ENCODE measurements around the gene CXCR2.
"Not testable (repeated sequence)": the region's sequence is repeated elsewhere in the genome, so short reads cannot be mapped to it uniquely, and the experiment has no call there.

CXCR2 gene

DNA sequence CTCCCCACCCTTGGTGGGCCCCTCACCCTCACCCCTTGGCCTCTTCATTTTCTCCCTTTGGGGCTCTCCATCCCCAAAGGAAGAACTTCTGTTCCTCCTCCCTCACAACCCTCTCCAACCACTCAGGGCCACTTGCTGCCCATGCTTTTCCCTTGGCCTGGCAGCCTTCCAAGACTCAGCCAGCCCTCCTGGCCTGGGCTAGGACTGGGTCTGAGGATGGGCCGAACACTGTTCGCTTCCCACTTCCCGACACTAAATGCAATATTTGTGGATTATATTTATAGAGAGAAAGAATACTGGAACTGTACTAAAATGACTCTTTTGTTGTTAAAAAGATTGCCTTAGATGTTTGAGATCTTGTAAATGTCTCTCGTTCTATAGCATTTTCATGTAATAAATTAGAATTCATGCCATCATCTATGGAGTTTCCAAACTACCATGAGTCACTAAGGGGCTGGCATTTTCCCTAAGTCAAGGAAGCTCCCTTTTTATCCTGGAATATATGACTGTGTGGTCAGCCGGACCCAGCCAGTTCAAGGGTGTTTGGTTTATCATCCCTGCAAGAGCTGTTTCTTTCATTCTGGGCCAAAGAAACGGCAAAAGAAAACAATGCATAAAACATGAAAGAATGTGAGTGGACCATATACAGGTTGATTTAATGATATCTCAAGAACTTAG, 3.8 kb downstream of the CXCR2 start:
- in situ Hi-C loops (cut with HindIII; ENCODE audit: low sequenced_read_pairs): loop anchor here (5.0 kb wide), 1 partner anchor 72 kb away; no protein-coding TSS in a partner anchor

DNA sequence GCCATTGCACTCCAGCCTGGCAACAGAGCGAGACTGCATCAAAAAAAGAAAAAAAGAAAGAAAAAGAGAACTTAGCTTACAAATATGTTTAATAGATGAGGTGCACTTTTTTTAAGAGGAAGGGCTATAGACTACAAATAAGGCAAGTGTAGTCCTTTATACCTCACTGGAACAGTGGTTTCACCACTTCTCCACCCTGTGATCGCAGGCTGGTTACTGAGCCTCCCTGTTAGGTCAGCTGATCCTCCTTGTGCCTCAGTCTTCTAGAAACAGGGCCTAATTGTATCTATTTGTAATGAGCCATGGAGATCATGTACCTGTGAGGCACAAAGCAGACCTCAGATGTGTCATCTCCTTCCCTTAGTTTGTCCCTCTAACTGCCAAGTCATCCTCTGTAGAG, 4.5 kb downstream of the CXCR2 start:
- in situ Hi-C loops (cut with HindIII; ENCODE audit: low sequenced_read_pairs): no loop called here

DNA sequence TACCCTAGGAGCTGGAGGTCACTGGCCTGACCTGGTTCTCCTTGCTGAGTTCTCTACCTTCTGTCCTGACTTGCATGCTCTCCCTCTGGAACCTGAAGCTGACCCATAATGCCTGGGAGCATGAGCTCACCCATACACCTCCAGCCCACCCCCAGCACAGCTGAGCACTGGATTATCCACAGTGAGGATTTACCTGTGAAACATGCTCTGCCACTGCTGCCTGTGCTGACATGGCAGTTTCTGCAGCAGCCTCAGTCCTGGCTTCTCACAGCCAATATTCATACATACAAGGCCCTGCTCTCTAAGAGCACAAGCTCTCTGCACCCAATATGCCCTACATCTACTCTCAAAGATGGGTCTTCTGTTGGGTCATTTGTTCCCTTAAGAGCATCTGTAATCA, 5.0 kb downstream of the CXCR2 start:
- in situ Hi-C loops (cut with HindIII; ENCODE audit: low sequenced_read_pairs): no loop called here

DNA sequence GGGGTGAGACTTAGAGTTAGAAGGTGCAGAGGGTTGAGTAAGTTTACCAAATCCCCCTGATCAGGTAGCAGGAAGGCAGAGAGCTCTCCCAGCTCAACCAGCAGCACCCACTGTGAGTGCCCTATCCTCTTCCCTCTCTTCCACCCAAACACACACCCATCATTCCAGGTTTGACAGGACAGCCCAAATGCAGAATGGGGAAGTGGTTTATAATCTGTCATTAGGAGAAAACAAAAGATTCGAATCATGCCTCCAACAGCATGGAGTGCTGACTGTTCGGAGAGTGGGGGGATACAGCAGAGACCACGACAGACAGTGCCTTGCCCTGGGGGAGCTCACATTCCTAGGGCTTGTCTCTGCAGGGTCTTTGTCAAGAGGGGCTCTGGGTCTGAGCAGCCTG, 11.7 kb downstream of the CXCR2 start:
- in situ Hi-C loops (cut with HindIII; ENCODE audit: low sequenced_read_pairs): no loop called here

DNA sequence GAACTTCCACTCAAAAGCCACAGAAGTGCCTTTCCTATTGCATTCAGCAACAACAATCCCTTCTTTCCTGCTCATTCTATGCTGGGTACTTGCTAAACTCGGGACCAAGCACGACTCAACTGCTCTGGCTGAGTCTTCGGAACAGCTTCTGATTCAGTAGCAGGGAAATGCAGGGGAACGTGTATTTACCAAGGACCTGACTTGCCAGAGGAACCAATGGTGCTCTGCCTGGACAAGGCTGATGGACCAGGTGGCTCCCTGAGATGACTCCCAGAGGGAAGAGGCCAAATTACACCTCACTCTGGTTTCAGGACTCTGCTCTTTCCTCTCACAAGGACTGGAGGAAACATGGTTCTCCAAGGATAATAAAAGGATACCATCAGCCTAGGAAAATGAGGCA, 12.2 kb downstream of the CXCR2 start:
- in situ Hi-C loops (cut with HindIII; ENCODE audit: low sequenced_read_pairs): no loop called here

DNA sequence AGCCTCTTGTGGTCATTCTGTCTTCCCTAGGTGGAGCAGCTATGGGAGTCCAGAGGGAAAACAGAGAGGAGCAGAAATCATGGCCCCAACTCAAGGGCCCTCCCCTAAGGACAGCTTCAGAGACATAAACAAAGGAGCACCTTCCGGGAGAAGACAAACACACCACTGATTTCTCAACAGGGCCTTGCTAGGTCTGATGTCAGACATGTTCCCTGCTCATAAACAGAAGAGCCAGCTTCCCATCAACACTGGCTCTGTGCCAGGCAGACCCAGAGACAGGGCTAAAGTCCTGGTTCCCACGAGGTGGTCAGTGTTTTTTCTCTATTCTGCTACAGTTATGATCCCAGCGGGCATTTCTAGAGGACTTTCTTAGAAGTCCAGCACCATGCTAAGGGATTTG, 19.3 kb downstream of the CXCR2 start:
- in situ Hi-C loops (cut with HindIII; ENCODE audit: low sequenced_read_pairs): no loop called here

DNA sequence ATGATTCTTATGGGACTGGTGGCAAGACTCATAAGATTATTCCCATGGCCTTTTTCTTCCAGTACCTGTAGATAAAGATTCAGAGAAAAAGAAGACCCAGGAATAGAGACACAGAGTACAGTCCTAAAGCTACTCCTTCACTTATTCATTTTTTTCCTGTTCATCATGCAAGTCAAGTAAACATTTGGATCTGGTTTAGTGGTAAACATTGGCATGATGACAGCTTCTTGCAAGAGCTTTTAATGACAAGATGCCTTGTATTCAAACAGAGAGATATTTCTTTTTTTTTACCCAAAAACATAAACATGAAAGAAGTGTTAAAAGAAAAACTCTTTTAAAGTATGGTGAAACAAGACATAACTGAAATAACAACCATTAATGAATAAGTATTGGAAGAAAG, 20.2 kb downstream of the CXCR2 start:
- in situ Hi-C loops (cut with HindIII; ENCODE audit: low sequenced_read_pairs): no loop called here

DNA sequence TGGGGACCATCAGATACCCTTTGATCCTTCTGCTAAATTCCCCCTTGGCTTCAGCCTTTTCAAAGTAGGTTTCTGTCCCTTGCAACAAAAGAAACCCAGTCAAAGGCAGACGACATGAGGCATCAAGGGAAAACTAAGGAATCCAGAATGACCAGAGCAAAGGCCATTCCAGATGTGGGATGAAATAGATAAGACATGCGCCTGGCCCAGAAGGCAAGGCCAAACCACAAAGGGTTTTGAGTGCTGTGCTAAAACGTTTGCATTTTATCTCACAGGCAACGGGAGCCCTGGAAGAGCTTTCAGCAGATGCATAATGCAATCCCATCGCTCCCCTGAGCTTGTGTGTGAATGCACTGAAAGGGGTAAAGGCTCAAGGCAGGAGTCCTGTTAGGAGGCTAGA, 23.3 kb downstream of the CXCR2 start:
- in situ Hi-C loops (cut with HindIII; ENCODE audit: low sequenced_read_pairs): no loop called here

DNA sequence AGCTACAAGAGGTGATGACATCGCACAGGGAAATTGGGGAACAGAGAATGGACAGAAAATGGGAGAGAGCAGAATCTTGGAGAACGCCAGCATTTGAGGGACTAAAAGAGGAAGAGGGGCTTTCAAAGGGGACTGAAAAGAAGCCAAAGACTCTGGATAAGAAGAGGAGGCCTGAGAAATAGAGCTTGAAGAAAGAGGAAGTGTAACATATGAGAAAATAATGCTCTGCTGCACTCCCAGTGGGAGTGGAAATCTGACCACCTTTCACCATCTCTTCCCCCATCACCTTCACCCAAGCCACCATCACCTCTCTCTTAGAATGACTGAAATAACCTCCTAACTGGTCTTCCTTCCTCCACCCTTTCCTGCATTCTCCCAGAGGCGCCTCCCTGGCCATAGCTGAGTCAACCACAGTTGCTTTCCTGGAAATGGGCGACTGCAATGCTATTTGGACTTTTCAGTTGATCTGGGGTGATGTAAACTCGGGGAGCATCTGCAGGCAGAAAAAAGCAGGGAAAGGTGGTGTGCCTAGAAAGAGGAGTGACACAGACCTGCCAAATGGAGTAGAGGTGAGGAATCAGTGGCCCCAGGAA, 24.1 kb downstream of the CXCR2 start:
- in situ Hi-C loops (cut with HindIII; ENCODE audit: low sequenced_read_pairs): no loop called here

DNA sequence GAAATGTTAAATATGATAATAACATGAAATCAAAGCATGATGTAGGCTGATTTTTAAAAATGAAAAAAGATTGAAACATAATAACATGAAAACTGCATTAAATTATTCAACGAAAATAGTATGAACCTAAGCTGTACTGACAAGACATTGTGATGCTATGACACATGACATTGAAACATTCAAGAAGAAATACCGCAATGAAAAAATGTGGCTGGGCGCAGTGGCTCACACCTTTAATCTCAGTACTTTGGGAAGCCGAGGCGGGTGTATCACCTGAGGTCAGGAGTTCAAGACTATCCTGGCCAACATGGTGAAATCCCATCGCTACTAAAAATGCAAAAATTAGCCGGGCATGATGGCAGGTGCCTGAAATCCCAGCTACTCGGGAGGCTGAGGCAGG, 26.3 kb downstream of the CXCR2 start:
- in situ Hi-C loops (cut with HindIII; ENCODE audit: low sequenced_read_pairs): no loop called here

DNA sequence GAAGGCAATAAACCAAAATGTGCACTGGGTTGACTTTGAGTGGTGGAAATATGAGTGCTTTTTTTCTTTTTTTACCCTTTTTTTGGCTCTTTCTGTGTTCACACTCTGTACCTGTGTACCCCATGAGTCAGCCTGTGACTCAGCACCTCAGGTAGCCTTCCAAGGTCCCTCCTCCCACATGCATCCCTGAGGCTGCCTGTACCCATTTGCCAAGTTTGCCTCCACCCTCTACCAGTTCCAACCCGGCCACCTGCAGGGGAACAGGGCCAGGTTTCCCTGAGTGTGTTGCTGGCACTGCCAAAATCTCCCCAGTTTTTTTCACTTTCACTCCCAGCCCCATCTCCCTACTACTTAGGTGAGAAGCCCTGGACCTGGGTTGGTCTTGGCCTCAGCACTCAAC, 26.9 kb downstream of the CXCR2 start:
- in situ Hi-C loops (cut with HindIII; ENCODE audit: low sequenced_read_pairs): no loop called here

DNA sequence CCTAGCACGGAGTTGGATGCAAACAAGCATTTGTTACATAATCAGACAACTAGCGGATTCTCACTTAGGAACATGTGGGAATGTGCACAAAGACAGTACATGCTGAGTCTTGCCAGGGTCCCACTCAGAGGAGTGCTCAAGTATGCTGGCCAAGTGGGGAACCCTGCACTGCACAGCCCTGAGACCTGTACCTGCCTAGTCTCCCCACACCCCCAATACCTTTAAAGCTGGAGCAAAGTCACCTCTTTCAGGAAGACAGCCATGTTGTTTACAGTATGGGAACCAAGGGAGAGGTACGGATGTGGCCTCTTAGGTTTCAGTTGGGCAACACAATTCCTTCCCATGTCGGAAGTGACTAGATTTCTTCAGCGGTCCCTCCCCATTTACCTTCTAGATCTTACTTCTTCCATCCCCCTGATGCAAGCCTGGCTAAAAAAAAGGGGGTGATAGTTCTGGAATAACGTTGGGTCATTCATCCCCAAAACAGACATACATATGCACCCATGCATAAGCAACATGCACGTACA, 30.2 kb downstream of the CXCR2 start:
- in situ Hi-C loops (cut with HindIII; ENCODE audit: low sequenced_read_pairs): no loop called here

DNA sequence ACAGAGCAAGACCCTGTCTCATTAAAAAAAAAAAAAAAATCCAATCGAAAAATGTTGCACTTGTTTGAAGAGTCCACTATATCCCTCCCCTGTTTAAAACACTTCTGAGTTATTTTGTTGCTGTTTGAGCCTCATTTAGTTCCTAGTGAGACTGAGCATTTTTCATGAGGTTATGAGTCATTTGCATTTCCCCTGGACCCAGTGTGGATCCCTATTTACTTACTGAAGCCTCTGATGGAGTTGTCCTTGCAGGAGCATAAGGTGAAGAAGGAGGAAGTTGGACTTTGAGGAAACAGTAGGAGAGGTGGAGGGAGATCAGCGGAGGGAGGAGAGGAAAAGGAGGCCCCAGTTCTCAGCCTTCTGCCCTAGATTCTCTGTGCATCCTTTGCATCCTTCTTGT, 35.8 kb downstream of the CXCR2 start:
- in situ Hi-C loops (cut with HindIII; ENCODE audit: low sequenced_read_pairs): no loop called here

DNA sequence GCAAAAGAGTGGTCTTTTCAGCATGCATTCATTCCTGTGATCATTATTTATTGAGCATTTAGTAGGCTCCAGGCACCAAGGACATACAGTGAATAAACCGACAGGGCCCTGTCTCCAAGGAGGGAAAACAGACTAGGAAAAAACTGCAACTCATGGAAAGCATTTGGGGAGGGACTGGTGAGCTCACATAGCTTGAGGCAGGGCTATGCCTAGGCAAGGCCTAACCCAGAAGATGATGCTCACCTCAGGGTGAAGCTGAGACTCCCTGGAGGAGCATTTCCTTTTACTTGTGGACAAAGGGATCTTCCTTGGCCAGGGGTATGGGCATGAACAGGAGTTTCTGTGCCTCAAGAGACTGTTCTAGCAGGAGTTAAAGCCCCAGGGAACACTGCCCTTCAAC, 37.0 kb downstream of the CXCR2 start:
- in situ Hi-C loops (cut with HindIII; ENCODE audit: low sequenced_read_pairs): no loop called here

DNA sequence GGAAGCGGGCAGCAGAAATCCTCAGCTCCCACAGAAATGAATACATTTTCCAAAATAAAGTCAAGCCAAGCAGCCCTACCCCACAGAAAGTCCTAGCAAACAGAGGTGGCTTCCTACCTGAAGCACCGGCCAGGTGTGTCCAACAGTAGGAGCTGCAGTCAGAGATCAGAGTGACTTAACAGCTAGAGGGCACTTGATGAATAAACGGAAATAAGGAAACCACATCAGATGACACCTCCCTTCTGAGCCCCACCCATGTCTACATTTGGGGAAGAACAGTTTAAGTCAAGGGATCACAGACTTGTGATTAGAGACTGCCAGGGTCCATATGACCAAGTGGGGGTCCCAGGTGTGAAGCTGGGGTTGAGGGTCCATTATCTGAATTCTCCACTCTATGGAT, 41.0 kb downstream of the CXCR2 start, which contains the start of gene CXCR1:
Gene CXCR1 (minus strand): TSS at position 172 of the 400 bp plus-strand sequence. CDS start 1,751 bp downstream, outside the sequence.
- in situ Hi-C loops (cut with HindIII; ENCODE audit: low sequenced_read_pairs): no loop called here

DNA sequence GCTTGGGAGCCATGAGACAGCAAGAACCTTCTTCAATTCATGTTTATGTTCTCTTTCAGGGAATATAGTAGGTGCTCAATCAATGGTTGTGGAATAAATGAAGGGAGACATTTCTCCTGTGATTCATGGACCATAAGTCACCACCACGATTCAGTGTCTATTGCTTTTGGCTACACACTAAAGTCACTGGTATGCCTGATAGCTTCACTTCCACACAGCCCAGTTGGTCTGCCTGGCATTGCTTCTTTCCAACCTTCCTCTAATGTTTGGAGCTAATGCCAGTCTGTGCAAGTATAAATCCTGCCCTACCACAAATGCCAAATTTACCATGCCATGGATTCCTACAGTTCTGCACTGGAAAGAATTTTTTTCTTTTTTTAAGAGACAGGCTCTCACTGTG, 42.2 kb downstream of the CXCR2 start:
- in situ Hi-C loops (cut with HindIII; ENCODE audit: low sequenced_read_pairs): no loop called here

DNA sequence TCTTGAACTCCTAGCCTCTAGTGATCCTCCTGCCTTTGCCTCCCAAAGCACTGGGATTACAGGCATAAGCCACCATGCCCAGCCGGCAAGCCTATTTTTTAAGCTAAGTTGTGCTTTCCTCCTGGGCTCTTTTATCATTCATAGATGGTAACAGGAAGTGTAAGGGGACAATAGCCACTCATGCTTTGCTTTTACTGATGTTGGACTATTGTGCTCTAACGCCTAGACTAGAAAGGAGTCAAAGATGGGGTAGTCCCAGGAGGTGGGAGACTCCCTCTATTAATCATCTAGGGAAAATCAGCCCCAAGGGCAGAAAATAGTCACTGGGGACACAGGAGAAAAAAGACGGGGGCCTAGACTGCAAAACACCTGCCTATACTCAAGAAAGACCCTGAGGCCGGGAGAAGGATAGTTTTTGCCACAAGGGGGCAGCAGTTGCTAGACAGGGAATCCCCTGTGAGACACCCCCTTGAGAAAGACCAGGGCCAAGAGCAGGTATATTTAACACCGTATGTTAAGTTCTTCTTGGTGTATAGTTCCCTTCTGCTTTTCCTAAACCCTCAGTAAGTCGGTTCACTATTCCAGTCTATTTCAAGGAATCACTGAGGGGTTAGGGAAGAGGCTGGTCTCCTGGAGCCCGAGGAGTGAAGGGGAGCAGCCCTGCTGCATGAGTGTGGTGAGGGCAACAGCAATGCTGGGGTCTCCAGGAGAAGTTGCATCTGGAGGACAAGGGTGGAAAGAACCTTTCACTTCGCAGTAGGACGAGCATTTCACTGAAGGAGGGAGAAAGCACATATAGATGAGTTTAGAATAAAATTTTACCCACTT, 43.0 kb downstream of the CXCR2 start:
- in situ Hi-C loops (cut with HindIII; ENCODE audit: low sequenced_read_pairs): no loop called here

DNA sequence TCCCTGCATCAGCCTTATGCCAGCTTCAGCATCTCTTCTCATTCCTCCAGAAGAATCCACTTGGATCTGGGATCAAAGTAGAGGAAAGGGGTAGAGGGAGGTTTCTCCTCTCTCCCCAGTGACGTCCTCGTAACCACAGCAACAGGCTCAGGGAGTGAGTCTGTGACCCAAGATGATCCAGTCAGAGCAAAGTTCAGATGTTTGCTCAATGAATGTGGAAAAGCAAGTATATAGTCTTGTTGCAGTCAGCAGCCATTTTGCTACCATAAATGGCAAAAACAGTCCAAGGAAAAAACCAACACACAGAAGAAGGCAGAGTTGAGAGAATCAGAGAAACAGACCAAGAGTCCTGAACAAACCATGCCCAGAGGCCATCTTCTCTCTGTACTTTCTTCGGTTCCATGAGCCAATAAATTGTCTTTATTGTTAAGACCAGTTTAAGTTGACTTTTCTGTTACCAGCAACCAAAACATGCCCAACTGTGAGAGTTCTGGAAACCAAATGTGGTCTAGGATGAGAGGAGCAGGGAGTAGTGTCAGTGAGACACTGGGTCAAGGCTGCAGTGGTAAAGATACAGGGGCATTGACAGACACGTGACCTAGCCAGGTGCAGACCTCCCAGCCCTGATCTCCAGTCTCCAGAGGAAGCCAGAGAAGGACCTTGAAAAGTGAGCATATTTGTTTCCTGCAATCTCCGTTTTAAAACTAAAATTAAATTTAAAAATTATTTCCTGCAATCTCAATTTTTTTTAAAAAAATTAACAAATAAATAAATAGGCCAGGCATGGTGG, 44.1 kb downstream of the CXCR2 start:
- in situ Hi-C loops (cut with HindIII; ENCODE audit: low sequenced_read_pairs): no loop called here

DNA sequence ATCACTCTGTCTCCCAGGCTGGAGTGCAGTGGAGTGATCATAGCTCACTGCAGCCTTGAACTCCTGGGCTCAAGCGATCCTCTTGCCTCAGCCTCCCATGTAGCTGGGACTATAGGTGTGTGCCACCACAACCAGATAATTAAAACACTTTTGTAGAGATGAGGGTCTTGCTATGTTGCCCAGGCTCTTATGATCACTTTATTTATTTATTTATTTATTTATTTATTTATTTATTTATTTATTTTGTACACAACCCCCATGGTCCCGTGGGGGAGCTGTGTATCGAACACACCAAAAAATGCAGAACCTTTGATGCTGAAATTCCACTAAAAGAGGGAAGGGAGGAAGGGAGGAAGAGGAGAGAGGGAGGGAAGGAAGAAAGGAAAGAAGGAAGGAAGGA, 45.9 kb downstream of the CXCR2 start:
- in situ Hi-C loops (cut with HindIII; ENCODE audit: low sequenced_read_pairs): not testable (repeated sequence)

DNA sequence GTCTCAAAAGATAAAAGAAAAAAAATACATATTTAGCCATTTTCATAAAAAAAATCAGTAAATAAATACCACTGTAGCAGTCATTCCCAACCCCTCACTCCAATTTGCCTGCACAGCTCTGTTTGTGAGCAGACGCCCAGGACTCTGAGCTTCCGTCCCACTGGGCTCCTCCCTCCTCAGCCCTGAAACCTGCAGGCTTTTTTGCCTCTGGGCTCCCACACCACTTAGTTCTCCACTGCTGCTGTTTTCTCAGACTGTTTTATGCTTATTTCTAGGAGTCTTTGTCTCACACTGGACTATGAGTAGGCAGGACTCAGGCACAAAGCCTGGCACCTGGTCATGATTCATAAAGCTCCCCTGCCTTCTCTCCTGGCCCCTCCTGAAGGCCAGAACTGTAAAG, 47.0 kb downstream of the CXCR2 start:
- in situ Hi-C loops (cut with HindIII; ENCODE audit: low sequenced_read_pairs): no loop called here

DNA sequence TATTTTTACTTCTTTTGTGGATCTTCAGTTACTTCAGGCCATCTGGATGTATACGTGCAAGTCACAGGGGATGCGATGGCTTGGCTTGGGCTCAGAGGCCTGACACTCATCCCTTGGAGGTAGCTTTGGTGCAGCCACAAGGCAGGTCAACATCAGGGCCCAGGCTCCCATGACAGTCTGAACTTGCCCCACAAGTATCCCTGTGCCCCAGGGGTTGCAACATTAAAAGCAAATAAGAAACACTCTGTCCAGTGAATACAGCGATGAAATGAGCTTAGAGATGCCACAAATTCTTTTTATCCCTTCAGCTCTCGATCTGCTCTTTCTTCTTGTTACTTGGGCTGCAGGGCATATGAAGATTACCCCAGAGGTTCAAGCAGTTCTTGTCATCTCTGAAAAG, 54.0 kb downstream of the CXCR2 start:
- in situ Hi-C loops (cut with HindIII; ENCODE audit: low sequenced_read_pairs): no loop called here
